Endothelial cell of umbilical vein (primary cell): ENCODE data around the gene EYS. TPM values are rescaled to one million over a fixed set of nuclear protein-coding genes. Genes with fewer than 3 reads are reported as not detected.

Source experiments
- BruUV-seq: library from RNA; stranded (reverse); fragments of 400-500 nt; replicated peaks from 2 replicates; lab custom pipeline; 2021; lab: Mats Ljungman, UMichigan
- CTCF ChIA-PET: fragments of 300-600, 350-600 bp; sonication (Branson Sonifier 250); formaldehyde crosslinking; loops from one replicate; lab custom pipeline; 2021; ENCODE audit warnings: antibody characterized with exemption, inconsistent platforms; lab: Charles Lee
- POLR2A ChIA-PET: fragments of 300-600, 350-600 bp; sonication (Branson Sonifier 250); formaldehyde crosslinking; loops from one replicate; lab custom pipeline; 2021; ENCODE audit warnings: antibody characterized with exemption, inconsistent platforms; lab: Charles Lee
- DNase-seq: peaks from one replicate; pipeline ENCODE4 v3.0.0-alpha.2; 2011; ENCODE audit warnings: low read depth, low spot score
- FAIRE-seq: peaks from 2 replicates; lab custom pipeline; 2011; peaks lifted over from hg19 to GRCh38; lab: Jason Lieb, UNC
- H2AFZ ChIP-seq: 2 replicates; pipeline ENCODE4 v1.6.0; 2012; ENCODE audit warnings: low read depth, low read length, control low read depth, inconsistent platforms
- H3K27ac ChIP-seq: 2 replicates; pipeline ENCODE4 v1.5.1; 2011; ENCODE audit warnings: low read depth, mild to moderate bottlenecking, control low read depth, low read length, moderate library complexity; ENCODE audit not compliant: insufficient read depth
- H3K27me3 ChIP-seq, 2 experiments: 2 replicates each; pipeline versions ENCODE4 v1.6.0 to v1.6.1; 2011; ENCODE audit warnings: low read length in 2 of 2, mixed read lengths in 1 of 2; ENCODE audit not compliant: control insufficient read depth in 2 of 2, insufficient read depth in 2 of 2
- H3K36me3 ChIP-seq, 2 experiments: 2 replicates in 1 of 2; 3 replicates in 1 of 2; pipeline ENCODE4 v1.5.1; 2011; ENCODE audit warnings: low read length in 2 of 2, mild to moderate bottlenecking in 1 of 2, moderate library complexity in 1 of 2; ENCODE audit not compliant: control insufficient read depth in 2 of 2, insufficient read depth in 2 of 2; ENCODE audit errors: extremely low read depth in 1 of 2
- H3K4me1 ChIP-seq: 3 replicates; pipeline ENCODE4 v1.5.1; 2011; ENCODE audit warnings: mild to moderate bottlenecking, low read length; ENCODE audit not compliant: control insufficient read depth, insufficient read depth; ENCODE audit errors: extremely low read depth
- H3K4me2 ChIP-seq: 2 replicates; pipeline ENCODE4 v1.6.1; 2011; ENCODE audit warnings: low read length, control low read depth, mixed read lengths; ENCODE audit not compliant: insufficient read depth
- H3K4me3 ChIP-seq, 3 experiments: fragments of 200-600 bp in 1 of 3; sonication (generic), shearing (Covaris generic) in 1 of 3; replicated peaks in 1 of 3; 2 replicates each; pipeline ENCODE4 v1.5.1; 2011 to 2016; ENCODE audit warnings: control low read depth in 3 of 3, low read length in 3 of 3, mild to moderate bottlenecking in 2 of 3, inconsistent platforms in 1 of 3, low read depth in 1 of 3, moderate library complexity in 1 of 3; ENCODE audit not compliant: insufficient read depth in 1 of 3
- H3K79me2 ChIP-seq: 2 replicates; pipeline ENCODE4 v1.6.0; 2012; ENCODE audit warnings: low read length, inconsistent platforms; ENCODE audit not compliant: control insufficient read depth, insufficient read depth
- H3K9ac ChIP-seq: replicated peaks from 2 replicates; pipeline ENCODE3; 2011; ENCODE audit warnings: low read length, control low read depth; ENCODE audit not compliant: insufficient read depth; ENCODE audit errors: extremely low read depth
- H3K9me1 ChIP-seq: replicated peaks from 3 replicates; pipeline ENCODE4 v1.6.0; 2011; ENCODE audit warnings: mild to moderate bottlenecking, low read length; ENCODE audit not compliant: control insufficient read depth, insufficient read depth; ENCODE audit errors: extremely low read depth
- H3K9me3 ChIP-seq: replicated peaks from 2 replicates; pipeline ENCODE4 v1.5.1; 2012; ENCODE audit warnings: low read length, inconsistent platforms; ENCODE audit not compliant: control insufficient read depth, insufficient read depth
- H4K20me1 ChIP-seq: replicated peaks from 2 replicates; pipeline ENCODE3; 2011; ENCODE audit warnings: mild to moderate bottlenecking, low read length; ENCODE audit not compliant: control insufficient read depth, insufficient read depth; ENCODE audit errors: extremely low read depth
- CTCF ChIP-seq, 2 donors: IDR thresholded peaks; 1 replicate in 1 of 2; 2 replicates in 1 of 2; pipeline ENCODE4 v1.5.1; 2011; ENCODE audit warnings: low read length in 2 of 2, mild to moderate bottlenecking in 2 of 2, moderate library complexity in 2 of 2, control low read depth in 1 of 2, inconsistent platforms in 1 of 2, low read depth in 1 of 2; ENCODE audit not compliant: insufficient read depth in 1 of 2; ENCODE audit errors: extremely low read depth in 1 of 2
- EZH2 ChIP-seq: IDR thresholded peaks from 2 replicates; pipeline ENCODE4 v1.6.1; 2012; ENCODE audit warnings: borderline replicate concordance, low read depth, mild to moderate bottlenecking, moderate library complexity, low read length, inconsistent platforms; ENCODE audit not compliant: severe bottlenecking
- FOS ChIP-seq: IDR thresholded peaks from 2 replicates; pipeline ENCODE4 v1.6.1; 2011; ENCODE audit warnings: mild to moderate bottlenecking, low read length, moderate library complexity, borderline replicate concordance; ENCODE audit not compliant: insufficient read depth
- GATA2 ChIP-seq: IDR thresholded peaks from 2 replicates; pipeline ENCODE4 v1.7.0; 2011; ENCODE audit warnings: low read depth, mild to moderate bottlenecking, moderate library complexity, mixed read lengths, low read length; ENCODE audit not compliant: insufficient read length, insufficient read depth
- JUN ChIP-seq: IDR thresholded peaks from 2 replicates; pipeline ENCODE4 v1.6.1; 2011; ENCODE audit warnings: borderline replicate concordance, low read depth; ENCODE audit not compliant: insufficient read length, insufficient read depth
- MAX ChIP-seq: IDR thresholded peaks from 2 replicates; pipeline ENCODE4 v1.6.1; 2011; ENCODE audit not compliant: insufficient read depth, insufficient read length
- MYC ChIP-seq: IDR thresholded peaks from one replicate; pipeline ENCODE4 v1.6.1; 2011; ENCODE audit warnings: mild to moderate bottlenecking, low read depth, low read length
- POLR2A ChIP-seq: IDR thresholded peaks from 2 replicates; pipeline ENCODE4 v1.6.1; 2012; ENCODE audit warnings: low read depth, mild to moderate bottlenecking, control low read depth, low read length
- POLR2AphosphoS5 ChIP-seq: IDR thresholded peaks from 2 replicates; pipeline ENCODE4 v1.6.1; 2012; ENCODE audit warnings: low read depth, mild to moderate bottlenecking, control low read depth, low read length, moderate library complexity; ENCODE audit not compliant: insufficient read depth
- dilution Hi-C: fragments of 300-500 bp; cut with MboI; formaldehyde crosslinking; loops from one replicate; pipeline ENCODE4 v1.15.0; 2019; ENCODE audit warnings: low sequenced_read_pairs; ENCODE audit not compliant: extremely low pct_ligation_motif_present
- intact Hi-C: fragments of 100-400 bp; cut with micrococcal nuclease; formaldehyde crosslinking; loops from one replicate; pipeline ENCODE4 v1.10.0; 2022
- polyA plus RNA-seq, 4 experiments: library from polyadenylated mRNA; depleted of rRNA in 3 of 4; stranded (reverse) in 3 of 4; unstranded in 1 of 4; fragments of >200 nt; gene quantifications; 2 replicates each; pipeline versions ENCODE4 v1.2.1 to v1.2.3, GENCODE V29; 2011 to 2012; ENCODE audit warnings: missing spikeins in 1 of 4
- total RNA-seq: library from RNA; stranded (reverse); gene quantifications from 2 replicates; pipeline ENCODE4 v1.2.3, GENCODE V29; 2021

The EYS gene
- total and polyA plus RNA-seq, 2 donors (not counting 3 experiments of a cell fraction or from before 2014, with no cell fraction given) = 0.01 to 0.27 TPM

- no peak overlapping the region for H3K4me2 ChIP-seq
- no peak for DNase-seq
- H3K9me3 ChIP-seq = no peaks in the 10 kb centered on the region
- H3K27ac ChIP-seq = no peak overlapping the region
- ChIA-PET CTCF (interaction anchor here (0.7 kb wide), 1 partner anchor 671 kb away, joined by 3 read pairs; no protein-coding TSS in a partner anchor), POLR2A (no interaction called here)
- H3K27me3 ChIP-seq = no peaks in the 10 kb centered on the region
- H3K79me2 ChIP-seq = no peaks in the 10 kb centered on the region
- H3K9ac ChIP-seq = no peak overlapping the region
- H2AFZ ChIP-seq = no peak overlapping the region
- intact Hi-C loops (loop anchor here (1.0 kb wide), 1 partner anchor 319 kb away; no protein-coding TSS in a partner anchor), dilution Hi-C loops (no loop called here)
- H3K36me3 ChIP-seq = no peaks in the 10 kb centered on the region
- TF ChIP-seq MAX (no peak), POLR2A (no peak), FOS (no peak), MYC (no peak), GATA2 (no peak), POLR2AphosphoS5 (no peak), JUN (no peak), CTCF (IDR thresholded peaks at IDR 0.05; ENCODE audit: extremely low read depth in 1 of 2, insufficient read depth in 1 of 2, low read depth in 1 of 2, low read length in 2 of 2) (no peak), EZH2 (no peak)
- H3K4me1 ChIP-seq = no peaks in the 10 kb centered on the region
- H3K4me3 ChIP-seq = no peak overlapping the region
- no peaks in the 10 kb centered on the region for H3K9me1 ChIP-seq
- no TSS peak for BruUV-seq
- no peaks in the 10 kb centered on the region for H4K20me1 ChIP-seq
- no peak for FAIRE-seq
Observed at GRCh38 chr6:64012351-64013001, 1694.5 kb downstream of the EYS start.
